Measurements from ENCODE around the gene CRISP3. TPM values are rescaled to one million over a fixed set of nuclear protein-coding genes. Genes with fewer than 3 reads are reported as not detected.

The CRISP3 gene
- total RNA-seq, 1 donor: not detected

- no peak for DNase-seq (ENCODE audit: low read depth)
- TF ChIP-seq, protein P1, sequence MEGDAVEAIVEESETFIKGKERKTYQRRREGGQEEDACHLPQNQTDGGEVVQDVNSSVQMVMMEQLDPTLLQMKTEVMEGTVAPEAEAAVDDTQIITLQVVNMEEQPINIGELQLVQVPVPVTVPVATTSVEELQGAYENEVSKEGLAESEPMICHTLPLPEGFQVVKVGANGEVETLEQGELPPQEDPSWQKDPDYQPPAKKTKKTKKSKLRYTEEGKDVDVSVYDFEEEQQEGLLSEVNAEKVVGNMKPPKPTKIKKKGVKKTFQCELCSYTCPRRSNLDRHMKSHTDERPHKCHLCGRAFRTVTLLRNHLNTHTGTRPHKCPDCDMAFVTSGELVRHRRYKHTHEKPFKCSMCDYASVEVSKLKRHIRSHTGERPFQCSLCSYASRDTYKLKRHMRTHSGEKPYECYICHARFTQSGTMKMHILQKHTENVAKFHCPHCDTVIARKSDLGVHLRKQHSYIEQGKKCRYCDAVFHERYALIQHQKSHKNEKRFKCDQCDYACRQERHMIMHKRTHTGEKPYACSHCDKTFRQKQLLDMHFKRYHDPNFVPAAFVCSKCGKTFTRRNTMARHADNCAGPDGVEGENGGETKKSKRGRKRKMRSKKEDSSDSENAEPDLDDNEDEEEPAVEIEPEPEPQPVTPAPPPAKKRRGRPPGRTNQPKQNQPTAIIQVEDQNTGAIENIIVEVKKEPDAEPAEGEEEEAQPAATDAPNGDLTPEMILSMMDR (IDR thresholded peaks at IDR 0.05; ENCODE audit: insufficient read depth, low read length): no peak
- no peak overlapping the region for H3K4me3 ChIP-seq (ENCODE audit: low read depth, low read length)
Measured at GRCh38 chr6:49775043-49775442, 30.9 kb upstream of the CRISP3 start.

- H3K4me3 ChIP-seq (ENCODE audit: low read depth, low read length): no peak overlapping the region
- DNase-seq (ENCODE audit: low read depth): no peak
- TF ChIP-seq, protein P1 (IDR thresholded peaks at IDR 0.05; ENCODE audit: insufficient read depth, low read length): no peak
Measured at GRCh38 chr6:49772285-49772684, 28.1 kb upstream of the CRISP3 start.

DNA sequence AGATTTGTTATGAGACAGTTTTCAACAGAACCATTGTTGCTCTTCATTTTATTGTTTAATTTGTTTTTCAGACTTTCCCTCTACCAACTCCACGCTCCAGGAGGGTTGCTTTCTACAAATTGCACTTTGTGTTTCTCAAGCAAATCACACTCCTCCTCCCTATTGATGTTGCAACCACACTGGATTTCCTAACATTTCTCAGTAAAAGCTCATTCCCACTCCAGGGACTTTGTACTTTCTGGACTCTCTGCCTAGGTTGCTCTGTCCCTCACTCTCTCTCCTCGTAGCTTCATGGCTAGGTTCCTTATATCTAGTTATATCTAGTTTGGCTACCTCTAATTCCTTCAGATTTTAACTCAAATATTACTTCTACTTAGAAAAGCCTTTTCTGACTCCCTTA is 22.6 kb upstream of the CRISP3 start:
- DNase-seq (ENCODE audit: low read depth): no peak
- TF ChIP-seq, protein P1 (IDR thresholded peaks at IDR 0.05; ENCODE audit: insufficient read depth, low read length): no peak
- H3K4me3 ChIP-seq (ENCODE audit: low read depth, low read length): no peak overlapping the region

- TF ChIP-seq, protein P1 (IDR thresholded peaks at IDR 0.05; ENCODE audit: insufficient read depth, low read length): no peak
- no peak for DNase-seq (ENCODE audit: low read depth)
- no peak overlapping the region for H3K4me3 ChIP-seq (ENCODE audit: low read depth, low read length)
Measured at GRCh38 chr6:49764571-49765236, 20.5 kb upstream of the CRISP3 start.

DNA sequence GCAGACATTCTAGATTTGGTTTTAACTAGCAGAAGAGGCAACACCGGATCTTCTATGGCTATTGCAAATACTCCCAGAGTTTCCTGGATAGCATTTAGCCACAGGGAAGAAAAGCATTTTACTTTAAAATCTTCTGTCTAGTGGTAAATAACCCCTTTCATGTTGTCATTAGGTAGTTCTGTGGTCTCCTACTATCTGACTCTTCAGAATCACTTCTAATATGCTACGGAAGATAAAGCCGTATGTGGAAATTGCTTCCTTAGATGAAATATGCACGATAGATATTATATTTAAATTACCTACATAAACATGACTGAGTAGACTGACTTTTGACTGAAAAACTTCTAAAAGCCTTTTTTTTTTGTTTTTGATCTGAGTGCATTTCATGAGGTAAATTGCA is 759 bp downstream of the CRISP3 start:
- TF ChIP-seq, protein P1 (IDR thresholded peaks at IDR 0.05; ENCODE audit: insufficient read depth, low read length): no peak
- DNase-seq (ENCODE audit: low read depth): no peak
- no peak overlapping the region for H3K4me3 ChIP-seq (ENCODE audit: low read depth, low read length)

DNA sequence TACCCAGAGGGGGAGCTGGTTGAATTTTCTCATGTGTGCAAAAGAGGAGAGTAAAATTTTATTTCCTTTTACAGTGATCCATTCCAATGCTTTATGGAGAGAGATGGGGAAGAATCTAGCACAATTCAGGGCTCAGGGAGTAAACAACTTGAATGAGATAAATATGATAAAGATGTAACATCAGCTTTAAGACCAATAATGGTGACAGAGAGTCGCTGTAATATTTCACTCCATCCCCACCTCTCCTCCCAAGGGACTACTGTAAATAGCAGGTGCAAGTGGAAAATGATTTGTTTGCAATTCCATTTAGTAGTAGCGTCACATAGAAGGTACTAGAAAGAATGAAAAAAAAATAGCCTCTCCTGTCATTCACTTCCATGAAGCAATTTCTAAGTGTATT is 4.8 kb downstream of the CRISP3 start:
- no peak overlapping the region for H3K4me3 ChIP-seq (ENCODE audit: low read depth, low read length)
- TF ChIP-seq, protein P1 (IDR thresholded peaks at IDR 0.05; ENCODE audit: insufficient read depth, low read length): no peak
- DNase-seq (ENCODE audit: low read depth): no peak

DNA sequence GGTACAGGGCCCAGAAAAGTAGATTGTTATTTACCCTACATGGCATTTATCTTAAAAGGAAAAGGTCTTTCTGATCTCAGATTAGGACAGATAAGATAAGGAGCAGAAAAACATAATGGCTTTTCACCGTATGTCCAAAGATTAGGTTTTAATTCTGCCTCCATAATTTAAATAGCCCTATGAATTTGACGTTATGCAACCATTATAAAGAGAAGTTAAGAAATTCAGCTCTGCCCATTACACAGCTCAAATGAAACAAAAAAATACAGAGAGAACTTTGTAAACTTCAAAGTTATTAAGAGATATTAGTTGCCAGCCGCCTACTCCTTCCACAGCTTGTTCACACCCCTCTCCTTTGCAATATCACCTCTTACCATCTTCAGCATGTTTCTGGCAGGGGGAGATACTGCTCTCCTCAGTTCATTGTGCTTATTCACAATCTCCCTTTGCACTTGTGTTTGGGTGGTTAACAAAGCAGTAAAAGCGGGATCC is 8.1 kb downstream of the CRISP3 start:
- no peak for DNase-seq (ENCODE audit: low read depth)
- H3K4me3 ChIP-seq (ENCODE audit: low read depth, low read length): no peak overlapping the region
- TF ChIP-seq, protein P1 (IDR thresholded peaks at IDR 0.05; ENCODE audit: insufficient read depth, low read length): no peak
